EH (cell line): Measurements from ENCODE around the gene CACNA2D4.

Experiments used
- DNase-seq: peaks from one replicate; pipeline ENCODE4 v3.0.0-alpha.2; 2015; ENCODE audit warnings: low read depth

CACNA2D4 gene

GRCh38 chr12:1886396-1887008 is 31.9 kb downstream of the CACNA2D4 start:
- no peak for DNase-seq

DNA sequence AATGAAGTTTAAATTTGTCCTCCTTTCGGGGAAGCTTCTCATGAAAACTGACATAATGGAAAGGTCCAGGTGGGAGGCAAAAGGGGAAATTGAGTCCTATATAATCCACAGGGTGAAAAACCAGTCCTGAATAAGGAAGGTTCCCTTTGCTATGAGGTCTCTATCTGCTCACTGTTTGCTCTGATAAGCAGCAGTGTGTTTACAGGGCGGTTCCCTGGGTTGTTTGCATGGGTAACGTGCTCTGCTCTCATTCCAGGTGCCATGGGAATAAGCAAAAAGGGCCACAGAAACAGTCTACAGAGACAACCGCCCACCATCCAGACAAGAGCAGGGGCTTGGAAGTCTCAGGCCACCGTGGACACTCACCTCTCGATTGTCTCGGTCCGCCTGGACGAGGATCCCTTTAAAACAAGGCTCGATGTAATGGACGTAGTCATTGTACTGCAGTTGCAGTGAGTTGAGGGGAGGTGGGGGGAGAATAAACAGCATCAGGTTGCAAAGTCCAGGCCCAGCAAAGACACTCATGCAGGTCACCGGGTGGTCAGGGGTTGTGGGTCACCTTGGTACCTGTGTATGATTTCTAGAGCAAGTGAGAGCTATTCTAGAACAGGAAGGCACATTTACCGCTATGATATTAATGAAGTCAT is 32.7 kb downstream of the CACNA2D4 start:
- no peak for DNase-seq

GRCh38 chr12:1885082-1885596 is 33.3 kb downstream of the CACNA2D4 start:
- DNase-seq = no peak

- no peak for DNase-seq
These were observed 33.8 kb downstream of the CACNA2D4 start for GRCh38 chr12:1884651-1885050.

GRCh38 chr12:1883513-1883912 is 34.9 kb downstream of the CACNA2D4 start:
- DNase-seq = no peak

GRCh38 chr12:1882850-1883470 is 35.5 kb downstream of the CACNA2D4 start:
- DNase-seq = no peak

GRCh38 chr12:1882405-1882804 is 36.0 kb downstream of the CACNA2D4 start:
- DNase-seq = no peak

GRCh38 chr12:1881936-1882335 is 36.5 kb downstream of the CACNA2D4 start:
- DNase-seq = no peak

- no peak for DNase-seq
These were observed 37.2 kb downstream of the CACNA2D4 start for GRCh38 chr12:1881301-1881700.

GRCh38 chr12:1880876-1881275 is 37.6 kb downstream of the CACNA2D4 start:
- DNase-seq = no peak

- DNase-seq = no peak
These were observed 38.2 kb downstream of the CACNA2D4 start for GRCh38 chr12:1880153-1880845.

- DNase-seq = no peak
These were observed 38.8 kb downstream of the CACNA2D4 start for GRCh38 chr12:1879633-1880032.

- no peak for DNase-seq
These were observed 39.8 kb downstream of the CACNA2D4 start for GRCh38 chr12:1878695-1879094.

- no peak for DNase-seq
These were observed 40.2 kb downstream of the CACNA2D4 start for GRCh38 chr12:1878214-1878613.

- no peak for DNase-seq
These were observed 41.1 kb downstream of the CACNA2D4 start for GRCh38 chr12:1877169-1877878.

- no peak for DNase-seq
These were observed 42.4 kb downstream of the CACNA2D4 start for GRCh38 chr12:1876086-1876485.

DNA sequence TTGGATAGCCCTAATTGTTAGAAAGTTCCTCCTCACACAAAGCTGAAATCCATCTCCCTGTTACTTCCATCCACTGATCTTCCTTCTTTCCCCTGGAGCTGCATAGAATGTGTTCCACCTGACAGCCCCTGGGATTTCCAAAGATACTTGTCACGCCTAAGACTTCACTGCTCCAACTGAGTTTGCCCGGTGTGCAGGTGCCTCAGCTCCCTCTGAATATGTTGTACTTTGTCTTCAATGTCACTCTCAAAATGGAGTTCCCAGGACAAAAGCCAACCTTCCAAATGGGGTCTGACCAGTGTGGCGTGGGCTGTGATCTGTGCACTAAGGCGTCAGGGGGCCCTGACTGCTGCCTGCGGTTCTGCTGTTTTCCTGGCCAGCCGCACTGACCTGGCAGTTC is 42.8 kb downstream of the CACNA2D4 start:
- DNase-seq = no peak

- no peak for DNase-seq
These were observed 44.6 kb downstream of the CACNA2D4 start for GRCh38 chr12:1873531-1874510.

- DNase-seq = no peak
These were observed 46.0 kb downstream of the CACNA2D4 start for GRCh38 chr12:1872448-1872847.

GRCh38 chr12:1872001-1872400 is 46.5 kb downstream of the CACNA2D4 start:
- DNase-seq = no peak
